ENCODE measurements around the gene FAM13C.

FAM13C gene

DNA sequence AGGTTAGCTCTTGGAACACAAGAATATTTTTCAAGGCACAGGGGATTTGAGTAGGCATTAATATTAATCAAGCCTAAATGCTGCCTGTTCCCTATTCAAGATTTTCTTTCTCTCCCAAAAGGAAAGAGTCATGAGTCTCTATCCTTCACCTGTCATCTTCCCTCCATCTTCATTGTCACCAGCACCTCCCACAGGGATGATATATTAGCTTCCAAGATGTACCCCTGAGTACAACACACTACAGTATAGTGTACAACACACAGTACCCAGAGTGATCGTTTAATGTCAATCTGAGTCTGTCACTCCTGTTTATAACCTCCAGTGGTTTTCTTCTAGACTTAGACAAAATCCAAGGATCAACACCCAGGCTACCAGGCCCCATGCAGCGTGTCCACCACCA is 50.1 kb downstream of the FAM13C start:
- no peak for DNase-seq

DNA sequence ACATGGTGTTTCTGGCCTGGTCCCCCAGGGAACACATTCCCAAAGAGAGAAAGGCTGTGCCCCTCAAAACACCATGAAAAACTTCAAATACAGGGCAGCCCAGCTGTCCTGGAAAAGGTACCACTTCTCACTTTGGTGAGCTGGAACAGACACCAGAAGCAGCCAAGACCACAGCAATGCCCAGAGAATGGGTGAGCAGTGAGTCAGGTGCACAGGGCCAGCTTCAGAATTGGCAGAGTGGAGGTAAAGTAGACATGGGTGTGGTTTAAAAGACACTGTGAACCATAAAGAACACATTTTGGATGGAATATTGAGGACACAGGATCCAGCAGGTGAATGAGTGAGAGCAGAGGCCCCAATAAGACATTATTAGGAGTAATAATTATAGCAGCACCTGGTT is 51.3 kb downstream of the FAM13C start:
- DNase-seq, result no peak

DNA sequence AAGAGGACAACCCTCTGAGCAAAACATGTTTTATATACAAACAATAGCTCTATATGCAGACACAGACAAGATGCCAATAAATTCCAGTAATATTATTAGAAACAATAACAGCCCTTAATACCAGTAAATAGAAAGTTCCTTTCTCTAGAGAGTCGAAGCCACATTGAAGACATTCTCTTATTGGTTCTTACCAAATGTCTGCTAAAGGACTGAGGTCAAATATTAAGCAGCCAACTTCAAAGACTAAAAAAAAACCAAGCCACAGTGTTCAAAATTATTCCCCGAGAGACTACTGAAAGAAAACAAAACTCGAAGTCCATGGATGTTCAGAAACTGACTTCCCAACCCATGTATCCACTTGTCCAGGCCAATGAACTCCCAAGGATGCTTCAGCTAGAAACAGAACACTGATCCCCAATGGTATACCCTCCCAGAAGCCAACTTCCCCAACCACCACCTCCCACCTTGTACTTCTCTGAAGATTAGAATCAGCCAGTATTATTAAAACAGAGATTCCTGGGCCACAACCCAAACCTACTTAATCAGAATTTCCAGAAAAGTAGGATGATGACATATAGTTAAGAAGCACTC is 51.9 kb downstream of the FAM13C start:
- DNase-seq, result no peak

DNA sequence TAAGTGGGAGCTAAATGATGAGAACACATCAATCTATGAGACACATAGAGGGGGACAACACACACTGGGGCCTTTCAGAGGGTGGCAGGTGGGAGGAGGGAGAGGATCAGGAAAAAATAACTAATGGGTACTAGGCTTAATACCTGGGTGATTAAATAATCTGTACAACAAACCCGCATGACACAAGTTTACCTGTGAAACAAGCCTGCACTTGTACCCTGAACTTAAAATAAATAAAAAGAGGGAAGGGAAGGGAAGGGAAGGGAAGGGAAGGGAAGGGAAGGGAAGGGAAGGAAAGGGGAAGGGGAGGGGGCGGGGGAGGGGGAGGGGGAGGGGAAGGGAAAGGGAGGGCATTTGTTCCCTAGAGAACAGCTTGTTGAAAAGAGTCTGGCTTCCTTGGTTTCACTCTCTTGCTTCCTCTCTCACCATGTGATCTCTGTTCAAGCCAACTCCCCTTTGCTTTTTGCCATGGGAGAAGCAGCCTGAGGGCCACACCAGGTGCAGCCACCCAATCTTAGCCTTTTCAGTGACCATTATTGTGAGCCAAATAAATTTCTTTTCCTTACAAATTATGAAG is 57.7 kb downstream of the FAM13C start:
- DNase-seq, result no peak

DNA sequence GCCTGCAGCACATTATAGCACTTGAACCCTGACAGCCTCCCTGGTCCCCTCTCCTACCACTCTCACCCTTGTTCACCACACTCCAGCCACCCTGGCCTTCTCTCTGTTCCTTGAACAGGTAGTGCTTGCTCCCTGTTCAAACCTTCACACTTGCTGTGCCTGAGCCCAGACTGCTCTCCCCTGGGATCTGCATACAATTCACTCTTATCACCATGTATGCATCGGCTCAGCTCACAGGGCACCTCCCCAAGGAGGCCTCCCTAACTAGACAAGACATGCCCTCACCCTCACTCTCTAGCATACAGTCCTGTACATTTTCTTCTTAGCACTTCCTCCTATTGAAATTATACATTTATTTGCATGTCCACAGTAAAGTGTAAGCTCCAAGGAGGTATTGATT is 59.3 kb downstream of the FAM13C start:
- no peak for DNase-seq

DNA sequence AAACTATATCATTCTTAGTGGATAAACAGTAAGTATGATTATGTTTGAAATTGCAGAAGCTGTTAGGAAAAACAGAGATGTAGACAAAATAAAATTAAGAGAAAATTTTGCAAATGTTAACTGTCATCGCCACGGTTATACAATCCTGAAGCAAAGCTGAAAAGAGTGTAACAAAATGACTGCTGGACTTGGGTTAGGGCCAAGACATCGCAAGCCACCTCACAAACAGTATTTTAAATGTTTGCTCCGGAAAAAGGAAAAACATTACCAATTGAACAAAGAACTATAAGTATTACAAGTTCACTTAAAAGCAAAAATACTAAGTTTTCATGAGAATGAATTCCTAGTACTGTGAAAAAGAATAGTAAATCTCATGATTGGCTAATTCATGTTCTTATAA is 60.0 kb downstream of the FAM13C start:
- DNase-seq, result no peak

DNA sequence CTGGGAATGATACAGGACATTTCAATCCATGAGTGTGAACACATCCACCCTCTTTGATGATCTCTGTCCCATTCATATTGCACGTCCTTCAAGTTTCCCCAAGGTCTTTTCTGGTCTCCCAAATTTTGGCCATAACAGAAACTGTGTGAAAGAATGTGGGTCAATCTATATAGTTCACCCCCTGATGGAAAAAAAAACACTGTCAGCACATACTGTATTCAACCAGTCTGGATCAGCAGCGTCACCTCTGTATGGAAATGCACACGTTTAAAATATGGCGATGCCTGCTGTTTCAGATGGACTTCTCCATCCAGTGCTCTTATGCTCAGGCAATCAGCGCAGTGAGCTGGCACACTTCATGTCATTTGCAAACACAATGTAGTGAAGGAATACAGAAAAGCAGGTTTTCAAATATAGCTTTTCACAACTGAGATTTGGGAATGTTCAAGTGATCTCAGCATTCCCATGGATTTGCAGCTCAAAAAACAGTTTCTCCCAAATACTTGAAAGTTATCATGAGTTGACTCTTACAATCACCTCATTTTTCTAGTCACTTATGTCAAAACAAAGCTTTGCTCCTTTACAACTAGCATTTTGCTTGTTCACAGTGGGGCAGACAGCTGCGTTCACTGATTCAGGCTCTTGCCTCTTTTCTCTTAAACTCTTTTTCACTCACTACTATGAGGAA is 61.1 kb downstream of the FAM13C start:
- no peak for DNase-seq

DNA sequence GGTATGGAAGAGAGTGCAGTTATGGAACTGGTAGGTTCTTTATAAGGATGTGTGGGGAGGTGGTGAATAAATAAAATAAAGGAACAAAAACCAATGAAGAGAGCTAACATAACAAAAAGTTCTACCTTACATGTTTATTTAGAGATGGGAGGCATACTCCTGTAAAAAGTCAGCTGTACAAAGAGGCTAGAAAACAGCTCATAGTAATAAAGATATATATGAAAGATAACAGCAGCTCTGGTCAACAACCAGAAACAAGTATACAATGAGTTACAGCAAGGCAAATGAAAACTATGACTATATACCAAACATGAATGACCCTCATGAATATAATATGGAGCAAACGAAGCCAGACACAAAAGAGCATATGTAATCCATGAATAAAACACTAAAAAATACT is 62.0 kb downstream of the FAM13C start:
- DNase-seq, result no peak

DNA sequence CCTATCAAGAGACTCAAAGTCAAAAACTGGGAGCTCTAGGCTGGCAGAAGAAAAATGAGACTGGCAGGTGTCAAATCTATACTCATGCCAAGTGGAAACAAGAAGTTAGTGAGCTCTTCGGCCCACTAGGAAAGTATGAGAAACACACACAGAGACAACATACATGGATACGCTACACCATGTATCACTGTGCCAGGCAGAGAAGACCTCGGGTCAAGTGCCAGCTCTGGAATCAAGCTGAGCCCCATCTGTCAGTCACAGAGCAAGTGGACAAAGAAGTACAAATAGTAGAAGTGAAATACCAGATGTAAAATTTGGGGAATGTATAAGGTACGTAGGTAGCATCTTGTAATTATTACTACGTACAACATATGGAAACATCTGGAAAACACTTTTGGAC is 62.4 kb downstream of the FAM13C start:
- DNase-seq, result no peak

DNA sequence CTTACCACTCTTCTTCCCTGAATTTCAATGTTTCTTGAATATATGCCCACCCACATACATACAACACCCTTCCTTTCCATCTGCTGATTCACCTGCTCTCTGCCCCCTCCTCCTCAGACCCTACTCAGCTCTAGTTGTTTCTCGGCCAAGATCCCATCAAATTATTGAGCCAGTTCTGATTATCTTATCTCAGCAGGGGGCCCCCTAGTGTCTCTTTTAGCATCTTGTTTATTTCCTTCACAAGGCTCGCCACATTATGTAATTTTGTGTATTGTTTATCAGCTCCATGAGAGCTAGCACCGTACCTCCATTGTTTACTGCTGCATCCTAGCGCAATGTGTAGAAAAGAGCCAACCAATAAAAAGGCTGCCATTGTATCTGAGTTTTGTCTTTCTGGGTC is 71.9 kb downstream of the FAM13C start:
- no peak for DNase-seq

DNA sequence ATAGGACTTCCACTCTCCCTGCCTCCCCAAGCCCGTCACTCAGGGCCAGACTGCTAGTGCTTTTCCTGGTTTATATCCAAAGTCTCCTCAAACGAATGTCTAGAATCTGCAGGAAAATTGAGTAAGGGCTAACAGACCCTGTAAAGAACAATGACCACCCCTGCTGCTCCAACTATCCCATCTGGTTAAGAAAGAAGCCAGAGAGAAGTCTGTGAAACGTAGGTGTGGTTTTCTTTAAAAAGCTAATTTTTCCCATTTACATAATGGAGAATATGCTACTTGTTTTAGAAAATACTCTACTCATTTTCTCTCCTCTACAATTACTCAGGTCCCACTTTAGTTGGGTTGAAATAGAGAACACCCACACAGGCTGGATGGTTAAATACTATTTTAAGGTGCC is 72.5 kb downstream of the FAM13C start:
- no peak for DNase-seq

DNA sequence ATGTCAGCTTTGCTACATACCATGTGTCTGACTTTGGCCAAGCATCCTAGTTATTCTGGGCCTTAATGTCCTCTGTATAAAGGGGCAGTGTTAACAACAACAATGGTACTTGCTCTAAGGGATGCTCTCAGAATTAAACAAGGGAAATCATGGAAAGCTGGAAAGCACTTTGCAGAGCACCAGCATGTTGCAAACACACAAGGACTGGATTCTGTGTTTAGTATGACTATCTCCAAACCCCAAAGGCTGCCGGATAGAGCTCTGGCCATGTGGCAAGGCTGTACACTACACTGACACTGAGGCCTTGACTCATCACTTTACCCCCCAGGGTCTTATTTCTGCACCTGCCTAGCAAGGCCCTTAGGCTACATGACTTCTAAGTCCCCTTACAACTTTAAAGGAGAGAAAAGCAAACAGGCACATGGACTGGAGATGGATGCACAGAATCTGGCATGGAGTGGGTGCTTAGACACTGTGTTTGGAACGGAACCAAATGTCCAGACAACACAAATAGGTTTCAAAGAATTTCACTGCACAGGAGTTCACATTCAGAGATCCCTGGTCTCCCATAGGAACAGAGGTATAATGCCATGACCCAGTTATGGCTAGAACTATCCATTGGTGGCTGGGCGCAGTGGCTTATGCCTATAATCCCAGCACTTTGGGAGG is 74.6 kb downstream of the FAM13C start:
- DNase-seq, result no peak

DNA sequence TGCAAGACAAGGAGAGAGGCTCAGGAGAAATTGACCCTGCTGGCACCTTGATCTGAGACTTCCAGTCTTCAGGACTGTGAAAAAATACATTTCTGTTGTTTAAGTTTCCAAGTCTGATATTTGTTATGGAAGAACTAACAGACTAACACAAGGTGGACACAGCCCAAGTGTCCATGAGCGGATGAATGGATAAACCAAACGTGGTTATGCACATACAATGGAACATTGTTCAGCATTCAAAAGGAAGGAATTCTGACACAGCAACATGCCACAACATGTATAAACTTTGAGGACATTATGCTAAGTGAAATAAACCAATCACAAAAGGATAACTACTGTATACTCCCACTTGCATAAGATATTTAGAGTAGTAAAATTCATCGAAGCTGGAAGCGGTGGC is 76.5 kb downstream of the FAM13C start:
- no peak for DNase-seq

DNA sequence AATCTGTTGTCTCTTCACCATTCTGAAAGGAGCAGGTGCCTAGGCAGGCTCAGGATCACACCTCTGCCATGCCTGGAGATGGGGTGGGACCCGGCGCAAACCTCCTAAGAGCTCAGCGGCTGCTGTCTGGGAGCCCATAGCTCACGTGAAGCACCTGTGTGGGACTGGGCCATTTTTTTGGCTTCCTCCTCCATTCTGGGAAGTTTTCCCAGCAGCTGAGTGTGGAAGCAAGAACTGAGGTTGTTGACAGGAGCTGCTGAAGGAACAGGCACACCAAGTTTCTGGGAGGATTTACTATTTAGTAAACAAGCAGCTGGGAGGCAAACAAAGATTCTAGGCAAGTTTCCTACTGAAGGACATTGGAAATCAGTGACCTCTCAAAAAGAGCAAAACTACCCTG is 77.3 kb downstream of the FAM13C start:
- no peak for DNase-seq

DNA sequence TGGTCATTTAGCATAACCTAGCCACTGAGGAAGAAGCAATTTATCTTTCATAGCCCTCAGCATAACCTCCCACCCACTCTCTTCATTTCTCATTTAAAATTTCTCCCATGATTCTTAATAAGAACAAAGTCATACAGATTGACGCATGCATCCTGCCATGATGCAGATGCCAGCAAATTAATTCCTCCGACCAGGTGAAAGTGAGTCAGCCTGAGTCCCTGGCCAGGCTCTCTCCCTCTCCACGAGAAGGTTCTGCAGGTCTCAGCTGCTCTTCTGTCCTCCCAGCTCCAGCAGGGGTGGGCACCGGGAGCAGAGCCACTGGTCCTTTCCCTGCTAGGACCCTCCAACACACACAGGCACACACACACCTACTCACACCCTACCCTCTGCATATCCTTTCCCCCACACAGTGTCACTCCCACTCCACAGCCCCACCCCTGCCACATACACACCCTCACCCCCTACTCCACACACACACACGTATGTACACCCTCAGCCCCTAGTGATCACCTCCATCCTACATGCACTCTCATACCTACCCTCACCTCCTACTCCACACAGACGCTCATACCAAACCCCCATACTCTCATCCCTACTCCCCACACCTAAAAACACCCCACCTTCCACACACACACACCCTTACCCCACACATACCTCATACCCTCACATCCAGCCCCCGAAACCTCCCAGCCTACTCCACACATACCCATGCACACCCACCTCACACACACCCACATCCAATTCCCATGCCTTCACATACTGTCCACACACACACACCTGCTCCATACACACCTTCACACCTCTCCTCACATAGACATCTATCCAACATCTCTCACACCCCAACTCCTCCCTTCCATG is 78.0 kb downstream of the FAM13C start:
- DNase-seq, result peak; percentile 21

DNA sequence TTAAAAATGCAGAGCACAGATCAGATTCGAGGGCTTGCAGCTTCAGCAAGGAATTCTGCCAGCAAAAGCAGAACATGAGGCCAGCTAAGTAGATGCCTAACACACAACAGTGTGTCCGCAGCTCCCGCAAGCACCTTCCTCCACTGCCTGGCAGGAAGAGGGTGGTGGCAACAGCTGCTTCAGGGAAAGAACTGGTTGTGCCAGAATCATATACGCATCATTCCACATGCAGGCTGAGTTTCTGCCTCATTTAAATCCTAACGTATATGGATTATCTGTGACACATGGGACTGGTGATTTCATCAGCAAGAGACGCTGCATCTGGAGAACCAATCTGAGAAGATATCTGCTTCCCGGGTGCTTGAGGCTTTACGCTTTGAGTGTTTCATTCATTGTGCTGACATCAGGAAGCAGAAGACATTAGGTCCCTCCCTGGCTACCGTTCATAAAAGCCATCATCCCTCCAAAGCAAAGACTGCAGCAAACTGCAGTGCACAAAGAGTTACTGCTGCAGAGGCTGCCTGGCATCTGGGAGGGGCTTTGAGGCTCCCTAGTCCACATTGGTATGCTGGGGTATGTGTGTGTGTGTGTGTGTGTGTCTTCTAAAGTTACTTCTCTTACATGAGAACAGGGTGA is 78.8 kb downstream of the FAM13C start:
- DNase-seq, result peak; percentile 53

DNA sequence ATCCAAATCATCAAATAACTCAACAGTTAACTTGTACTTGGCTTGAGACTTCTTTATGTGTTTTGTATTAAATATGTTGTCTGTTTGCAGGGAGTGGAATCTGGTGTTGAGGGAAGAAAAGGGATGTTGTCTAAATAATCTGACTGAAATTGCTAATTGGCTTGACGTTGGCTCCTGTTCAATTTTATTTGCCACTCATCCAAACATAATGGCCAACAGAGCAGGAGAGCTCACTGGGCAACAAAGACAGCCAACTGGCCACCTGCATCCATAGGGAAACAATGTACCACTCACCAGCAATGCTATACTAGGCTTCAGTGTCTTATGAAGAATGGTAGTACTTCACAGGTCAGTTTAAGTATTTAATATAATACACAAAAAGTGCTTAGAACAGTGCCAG is 80.5 kb downstream of the FAM13C start:
- no peak for DNase-seq

DNA sequence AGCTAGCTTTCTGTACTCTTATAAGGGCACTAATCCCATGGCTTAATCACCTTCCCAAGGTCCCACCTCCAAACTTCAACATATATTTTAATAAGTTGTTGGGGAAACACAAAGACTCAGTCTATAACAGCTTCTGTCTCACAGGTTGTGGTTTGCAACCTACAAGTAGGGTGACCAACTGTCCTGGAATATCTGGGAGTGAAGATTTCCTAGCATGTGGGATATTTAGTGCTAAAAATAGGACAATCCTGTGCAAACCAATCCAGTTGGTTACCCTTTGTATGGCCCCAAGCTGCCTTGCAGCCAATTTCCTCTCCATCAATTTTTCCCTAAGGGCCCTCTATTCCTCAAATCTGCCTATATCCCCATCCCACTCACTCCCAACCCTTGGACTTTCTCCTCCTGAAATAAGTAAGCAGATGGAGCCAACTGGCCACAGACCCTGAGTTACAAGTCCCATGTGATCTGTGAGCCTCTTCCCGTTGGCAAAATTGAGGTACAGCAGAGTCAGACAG is 82.3 kb downstream of the FAM13C start:
- DNase-seq, result peak; percentile 7

DNA sequence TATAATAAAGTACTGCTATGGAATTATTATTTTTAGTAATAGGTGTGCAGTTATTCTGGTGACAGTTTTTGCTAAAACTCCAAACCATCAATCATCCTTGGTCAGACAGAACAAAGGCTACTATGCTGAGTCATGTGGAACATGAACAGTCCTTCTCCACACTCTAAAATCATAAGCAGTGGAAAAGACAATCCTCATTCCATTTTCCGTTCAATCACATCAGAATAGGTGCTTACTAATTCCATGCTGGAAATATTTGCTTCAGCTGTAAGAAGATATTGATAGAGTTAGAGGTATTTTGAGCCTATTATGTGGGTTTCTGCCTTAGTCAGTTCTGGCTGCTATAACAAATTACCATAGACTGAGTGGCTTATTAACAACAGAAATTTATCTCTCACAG is 82.9 kb downstream of the FAM13C start:
- no peak for DNase-seq

DNA sequence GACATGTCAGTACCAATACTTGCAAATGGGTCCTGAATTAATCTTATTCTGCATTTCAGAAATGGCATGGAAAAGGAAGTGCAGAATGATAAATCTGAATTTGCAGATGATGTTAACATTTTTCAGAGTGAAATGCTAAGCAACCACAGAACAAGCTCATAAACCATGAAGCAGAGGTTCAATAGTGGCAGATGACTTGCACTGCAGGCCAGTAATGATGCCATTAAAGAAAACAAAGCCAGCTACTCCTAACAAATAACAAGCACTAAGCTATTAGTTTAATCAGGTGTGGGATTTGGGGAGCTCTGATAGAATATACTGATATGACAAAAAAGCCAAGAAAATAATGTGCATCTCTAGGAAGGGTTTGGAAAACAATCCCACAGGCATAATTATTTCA is 85.4 kb downstream of the FAM13C start:
- DNase-seq, result no peak

DNA sequence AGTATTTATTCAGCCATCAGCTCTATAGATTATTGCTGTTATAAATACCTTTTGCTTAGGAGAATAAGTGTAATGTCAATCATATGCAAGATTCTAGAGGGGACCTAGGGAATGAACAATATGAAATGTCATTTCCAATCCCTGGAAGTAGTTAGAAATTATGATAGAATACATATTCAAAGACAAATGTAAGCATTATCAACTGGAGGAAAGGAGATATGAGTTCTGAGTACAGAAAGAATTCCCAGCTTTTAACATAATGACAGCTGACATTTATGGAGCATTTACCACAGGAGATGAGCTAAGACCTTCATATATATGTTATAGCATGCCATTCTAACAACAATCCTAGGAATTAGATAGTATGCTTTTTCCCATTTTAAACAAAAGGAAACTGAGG is 86.2 kb downstream of the FAM13C start:
- DNase-seq, result no peak

DNA sequence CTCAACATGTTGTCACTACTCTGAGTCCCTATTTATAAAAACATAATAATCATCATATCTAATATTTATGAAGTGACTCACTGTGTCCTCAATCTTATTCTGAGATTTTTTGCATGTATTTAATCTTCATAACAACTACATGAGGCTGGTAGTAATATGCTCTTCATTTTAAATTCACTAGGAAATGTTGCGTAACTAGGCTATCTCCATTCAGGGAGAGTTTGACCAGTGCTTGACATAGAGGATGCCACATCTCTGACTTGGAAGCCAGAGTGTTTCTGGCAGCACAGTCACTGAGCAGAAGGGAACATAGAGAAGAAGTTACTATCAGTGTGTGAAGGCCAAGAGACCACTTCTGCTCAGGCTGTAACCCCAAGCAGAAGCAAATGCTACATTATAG is 88.9 kb downstream of the FAM13C start:
- DNase-seq, result peak; percentile 20

DNA sequence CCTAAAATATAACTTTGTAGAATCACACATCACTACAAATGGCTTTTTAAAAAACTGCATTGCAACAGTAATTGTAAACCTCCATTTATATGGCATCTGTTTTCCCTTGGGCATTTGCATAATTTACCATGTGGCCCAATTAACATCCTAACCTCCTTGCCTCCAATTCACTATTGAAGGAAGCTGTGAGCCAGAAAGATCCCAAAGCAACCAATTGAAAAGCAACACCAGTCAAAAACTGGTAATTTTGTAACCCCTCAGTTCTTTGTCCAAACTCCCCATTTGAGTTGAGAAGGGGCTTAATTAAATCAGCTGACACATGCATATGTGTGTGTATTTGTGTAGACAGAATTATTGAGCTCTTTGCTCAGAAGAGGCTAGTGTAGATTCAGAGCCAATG is 90.3 kb downstream of the FAM13C start:
- no peak for DNase-seq

All from fibroblast of skin of right biceps (primary cell).